Tibial nerve (tissue), 3 donors: ENCODE results near the gene FGD5.

Experiments used
- EP300 ChIP-seq, 2 donors: sonication (generic); formaldehyde crosslinking; IDR thresholded peaks; one replicate each; pipeline ENCODE4 v1.6.1; 2017; ENCODE audit warnings: antibody characterized with exemption in 2 of 2, mild to moderate bottlenecking in 1 of 2
- POLR2A ChIP-seq, 2 donors: fragments of 450-650 bp; IDR thresholded peaks; one replicate each; pipeline ENCODE4 v1.6.1; 2017; ENCODE audit warnings: antibody characterized with exemption in 2 of 2, mild to moderate bottlenecking in 2 of 2, moderate library complexity in 2 of 2

DNA sequence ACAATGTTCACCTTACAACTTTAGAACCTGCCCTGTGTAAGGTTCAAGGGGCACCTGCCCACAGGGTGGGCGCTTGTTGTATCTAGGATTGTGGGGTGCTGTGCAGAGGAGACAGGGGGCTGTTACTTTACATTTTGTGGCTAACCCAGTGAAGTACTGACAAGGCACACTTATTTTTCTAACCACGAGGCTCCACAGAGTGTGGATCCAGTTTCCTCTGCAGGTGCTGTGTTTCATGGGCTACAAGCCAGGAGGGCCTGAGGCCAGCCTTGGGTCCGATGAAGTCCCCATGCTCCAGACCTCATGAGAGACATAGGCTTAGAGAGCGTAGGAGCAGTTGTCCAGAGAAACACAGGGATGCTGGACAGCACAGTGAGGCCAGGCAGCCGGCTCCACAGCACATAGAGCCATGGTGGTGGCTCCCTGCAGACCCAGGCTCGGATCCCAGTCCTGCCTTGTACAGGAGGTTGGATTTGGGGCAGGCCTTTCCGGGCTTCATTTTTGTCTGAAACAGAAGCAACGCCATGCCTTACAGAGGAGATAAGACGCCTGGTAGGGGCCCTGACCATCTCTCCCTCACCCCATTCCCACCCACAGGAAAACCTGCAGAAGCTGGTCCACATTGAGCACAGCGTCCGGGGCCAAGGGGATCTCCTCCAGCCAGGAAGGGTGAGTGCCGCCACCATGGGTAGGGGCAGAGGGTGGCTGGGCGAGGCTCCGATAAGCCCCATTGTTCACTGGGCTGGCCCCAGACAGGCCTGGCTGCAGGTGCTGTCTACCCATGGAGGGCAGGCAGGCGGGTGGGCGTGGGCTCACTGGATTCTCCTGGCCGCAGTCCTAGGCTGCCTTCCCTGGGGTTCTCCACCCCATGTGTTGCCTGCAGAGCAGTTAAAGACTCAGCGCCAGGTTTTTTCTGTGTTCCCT, 88.5 kb downstream of the FGD5 start:
- TF ChIP-seq POLR2A (IDR thresholded peaks at IDR 0.05) (no peak), EP300 (IDR thresholded peaks at IDR 0.05) (no peak)
